Peyer's patch (tissue), 4 donors: ENCODE data around the gene FKBP1A. TPM values are rescaled to one million over a fixed set of nuclear protein-coding genes. Genes with fewer than 3 reads are reported as not detected.

Experiments
- DNase-seq, 3 donors: peaks; one replicate each; pipeline ENCODE4 v3.0.0-alpha.2; 2017 to 2019
- H3K27ac ChIP-seq, 4 donors: fragments of 200-600 bp; sonication (generic); one replicate each; pipeline ENCODE4 v1.5.1; 2016 to 2019
- H3K27me3 ChIP-seq, 2 donors: fragments of 200-600 bp; sonication (generic); one replicate each; pipeline ENCODE4 v1.5.1; 2019
- H3K36me3 ChIP-seq, 3 donors: fragments of 200-600 bp; sonication (generic); one replicate each; pipeline ENCODE4 v1.5.1; 2016 to 2019
- H3K4me1 ChIP-seq, 4 donors: fragments of 200-600 bp; sonication (generic); one replicate each; pipeline ENCODE4 v1.5.1; 2016 to 2019
- H3K4me3 ChIP-seq, 4 donors: fragments of 200-600 bp; sonication (generic); 1 replicate in 3 of 4; 2 replicates in 1 of 4; pipeline ENCODE4 v1.5.1; 2016 to 2019; ENCODE audit warnings: mild to moderate bottlenecking in 1 of 4
- H3K9me3 ChIP-seq, 4 donors: fragments of 200-600 bp; sonication (generic); one replicate each; pipeline ENCODE4 v1.5.1; 2016 to 2019; ENCODE audit warnings: mild to moderate bottlenecking in 1 of 4
- POLR2A ChIP-seq, 2 donors: fragments of 450-650 bp; IDR thresholded peaks; one replicate each; pipeline ENCODE4 v1.5.1; 2017; ENCODE audit warnings: antibody characterized with exemption in 2 of 2, mild to moderate bottlenecking in 2 of 2, moderate library complexity in 2 of 2
- total RNA-seq, 4 donors: library from RNA; depleted of rRNA; stranded (reverse); fragments of >200 nt; gene quantifications; one replicate each; pipeline ENCODE4 v1.1.0, GENCODE V29; 2016
- TF ChIP-seq, protein P1 (sequence below), 6 experiments: fragments of 450-650 bp in 4 of 6; fragments of 200-600 bp in 2 of 6; sonication (generic) in 1 of 6; IDR thresholded peaks; one replicate each; pipeline ENCODE4 v1.5.1; 2017 to 2019; ENCODE audit warnings: antibody characterized with exemption in 6 of 6, mild to moderate bottlenecking in 3 of 6, moderate library complexity in 1 of 6

Gene FKBP1A
- total RNA-seq, 4 donors from 2014 or later, result 76.9 to 165 (median 98.5) TPM

DNA sequence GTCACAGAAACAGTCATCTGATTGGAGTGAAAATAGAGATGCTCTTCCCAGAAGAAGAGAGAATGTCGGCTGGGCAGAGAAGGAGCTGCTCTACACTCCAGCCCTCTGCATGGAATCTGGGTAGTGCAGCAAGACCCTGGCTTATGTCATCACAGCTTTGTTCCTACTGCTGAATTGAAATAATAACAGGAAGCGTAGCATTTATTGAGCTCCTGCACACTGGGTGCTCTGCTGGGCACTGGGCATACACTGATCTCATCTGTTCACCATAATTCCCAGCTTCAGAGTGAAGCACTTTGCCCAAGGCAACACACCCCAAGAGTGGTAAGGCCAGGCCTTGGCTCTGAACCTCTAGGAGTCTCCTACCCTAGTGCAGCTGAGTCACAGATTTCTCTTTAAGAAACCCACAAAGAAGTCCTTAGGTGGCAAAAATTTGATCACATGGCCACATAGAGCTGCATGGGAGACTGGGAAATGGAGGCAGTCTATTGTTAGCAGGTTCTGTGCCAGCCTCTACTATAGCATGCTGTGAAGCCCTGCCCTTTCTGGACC is 60.0 kb downstream of the FKBP1A start:
- H3K4me1 ChIP-seq, result peaks cover 0 to 34% (median 0%) of the 10 kb centered on the region in 4 donors
- no peaks in the 10 kb centered on the region for H3K27me3 ChIP-seq
- H3K27ac ChIP-seq, result no peak overlapping the region
- no peak overlapping the region for H3K4me3 ChIP-seq
- H3K36me3 ChIP-seq, result no peaks in the 10 kb centered on the region
- no peak for TF ChIP-seq POLR2A (IDR thresholded peaks at IDR 0.05)
- TF ChIP-seq, protein P1, sequence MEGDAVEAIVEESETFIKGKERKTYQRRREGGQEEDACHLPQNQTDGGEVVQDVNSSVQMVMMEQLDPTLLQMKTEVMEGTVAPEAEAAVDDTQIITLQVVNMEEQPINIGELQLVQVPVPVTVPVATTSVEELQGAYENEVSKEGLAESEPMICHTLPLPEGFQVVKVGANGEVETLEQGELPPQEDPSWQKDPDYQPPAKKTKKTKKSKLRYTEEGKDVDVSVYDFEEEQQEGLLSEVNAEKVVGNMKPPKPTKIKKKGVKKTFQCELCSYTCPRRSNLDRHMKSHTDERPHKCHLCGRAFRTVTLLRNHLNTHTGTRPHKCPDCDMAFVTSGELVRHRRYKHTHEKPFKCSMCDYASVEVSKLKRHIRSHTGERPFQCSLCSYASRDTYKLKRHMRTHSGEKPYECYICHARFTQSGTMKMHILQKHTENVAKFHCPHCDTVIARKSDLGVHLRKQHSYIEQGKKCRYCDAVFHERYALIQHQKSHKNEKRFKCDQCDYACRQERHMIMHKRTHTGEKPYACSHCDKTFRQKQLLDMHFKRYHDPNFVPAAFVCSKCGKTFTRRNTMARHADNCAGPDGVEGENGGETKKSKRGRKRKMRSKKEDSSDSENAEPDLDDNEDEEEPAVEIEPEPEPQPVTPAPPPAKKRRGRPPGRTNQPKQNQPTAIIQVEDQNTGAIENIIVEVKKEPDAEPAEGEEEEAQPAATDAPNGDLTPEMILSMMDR (IDR thresholded peaks at IDR 0.05), result no peak
- peak in 1 of 3 donors; percentile 34 for DNase-seq
- H3K9me3 ChIP-seq, result no peaks in the 10 kb centered on the region

DNA sequence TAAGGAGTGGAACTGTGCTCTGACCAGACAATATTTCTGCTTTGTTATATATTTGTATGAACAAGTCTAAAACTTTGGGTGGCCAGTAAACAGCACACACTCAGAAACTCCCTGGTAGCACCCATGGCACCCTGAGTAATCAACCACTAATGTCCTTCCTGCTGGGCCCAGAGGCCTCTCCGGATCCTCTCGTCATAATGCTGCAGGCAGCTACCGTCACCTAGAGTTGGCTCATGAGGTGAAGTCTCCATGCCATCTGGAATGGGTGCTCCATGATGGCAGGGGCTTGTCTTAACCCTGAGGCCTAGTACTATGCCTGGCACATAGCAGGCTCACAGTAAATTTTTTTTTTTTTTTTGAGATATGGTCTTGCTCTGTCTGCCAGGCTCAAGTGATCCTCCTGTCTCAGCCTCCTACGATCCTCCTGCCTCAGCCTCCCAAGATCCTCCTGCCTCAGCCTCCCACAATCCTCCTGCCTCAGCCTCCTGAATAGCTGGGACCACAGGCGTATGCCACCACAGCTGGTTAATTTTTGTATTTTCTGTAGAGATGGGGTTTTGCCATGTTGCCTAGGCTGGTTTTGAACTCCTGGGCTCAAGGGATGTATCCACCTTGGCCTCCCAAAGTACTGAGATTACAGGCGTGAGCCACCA is 60.9 kb downstream of the FKBP1A start:
- Histone ChIP-seq H3K9me3 (no peaks in the 10 kb centered on the region), H3K27ac (no peak overlapping the region), H3K4me3 (no peak overlapping the region), H3K4me1 (peaks cover 0 to 36% (median 0%) of the 10 kb centered on the region in 4 donors), H3K36me3 (no peaks in the 10 kb centered on the region), H3K27me3 (no peaks in the 10 kb centered on the region)
- TF ChIP-seq, protein P1 (IDR thresholded peaks at IDR 0.05), result no peak
- TF ChIP-seq POLR2A (IDR thresholded peaks at IDR 0.05), result no peak
- peak in 1 of 3 donors; percentile 18 for DNase-seq

DNA sequence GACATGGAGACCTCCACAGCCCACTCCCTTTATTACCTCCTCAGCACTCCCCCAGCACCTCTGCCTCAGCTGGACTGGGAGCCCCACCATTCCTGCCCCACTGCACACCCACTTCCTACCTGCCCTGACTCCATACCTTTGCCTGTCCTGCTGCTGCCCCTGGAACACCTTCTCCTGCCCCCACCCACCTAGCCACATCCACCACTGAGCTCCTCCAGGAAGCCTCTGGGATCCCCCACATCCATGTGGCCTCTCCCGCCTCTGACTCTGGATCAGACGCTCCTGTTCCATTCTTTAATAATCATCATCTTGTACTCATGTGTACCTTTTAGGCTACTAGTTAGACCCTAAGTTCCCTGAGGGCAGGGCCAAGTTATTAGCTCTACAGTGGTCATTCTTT is 61.8 kb downstream of the FKBP1A start:
- TF ChIP-seq POLR2A (IDR thresholded peaks at IDR 0.05), result no peak
- TF ChIP-seq, protein P1 (IDR thresholded peaks at IDR 0.05), result no peak
- no peaks in the 10 kb centered on the region for H3K36me3 ChIP-seq
- H3K4me3 ChIP-seq, result no peak overlapping the region
- peak in 2 of 3 donors; percentile 29 to 36 for DNase-seq
- H3K27ac ChIP-seq, result peak overlapping the region in 2 of 4 donors; percentile 91 to 96
- no peaks in the 10 kb centered on the region for H3K9me3 ChIP-seq
- peaks cover 0 to 40% (median under 1%) of the 10 kb centered on the region in 4 donors for H3K4me1 ChIP-seq
- no peaks in the 10 kb centered on the region for H3K27me3 ChIP-seq

DNA sequence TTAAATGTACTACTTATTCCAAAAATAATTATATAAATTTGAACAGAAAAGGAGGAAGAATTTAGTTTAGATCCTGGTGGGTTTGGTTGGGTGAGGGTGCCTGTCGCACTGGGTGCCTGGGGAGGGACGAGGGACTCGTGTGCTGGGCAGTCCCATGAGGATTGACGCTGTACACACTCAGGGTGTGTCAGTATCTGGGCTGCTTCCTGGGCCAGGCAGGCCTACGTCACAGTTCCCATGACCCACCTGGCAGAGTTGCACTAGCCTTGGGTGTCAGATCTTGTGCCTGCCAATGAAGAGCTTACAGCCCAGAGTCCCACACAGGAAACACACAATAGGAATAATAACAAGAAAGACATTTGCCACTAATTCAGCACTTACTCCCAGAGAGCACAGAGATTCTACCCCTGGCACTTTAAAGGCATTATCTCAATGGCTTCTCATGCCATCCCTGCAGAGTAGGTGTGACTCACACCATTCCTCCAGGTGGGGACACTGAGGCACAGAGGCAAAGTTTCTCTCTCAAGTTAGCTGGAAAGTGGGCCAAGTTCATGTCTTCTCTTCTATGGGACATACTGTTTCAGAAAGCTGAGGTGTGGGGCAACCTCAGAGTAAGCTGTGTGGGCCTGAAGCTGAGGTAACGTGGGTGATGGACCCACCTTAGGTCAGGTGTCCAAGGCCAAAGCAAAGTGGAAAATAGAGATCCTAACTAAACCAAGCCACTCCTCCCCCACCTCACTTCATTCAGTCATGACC is 62.6 kb downstream of the FKBP1A start:
- no peaks in the 10 kb centered on the region for H3K27me3 ChIP-seq
- peak overlapping the region in 3 of 4 donors; percentile 91 to 97 (median 96) for H3K27ac ChIP-seq
- DNase-seq, result peak; percentile 43 to 90 (median 82)
- no peak overlapping the region for H3K4me3 ChIP-seq
- no peaks in the 10 kb centered on the region for H3K36me3 ChIP-seq
- TF ChIP-seq POLR2A (IDR thresholded peaks at IDR 0.05), result peak; percentile 25 to 93
- TF ChIP-seq, protein P1 (IDR thresholded peaks at IDR 0.05), result no peak
- H3K4me1 ChIP-seq, result peaks cover 0 to 40% (median 5%) of the 10 kb centered on the region in 4 donors
- H3K9me3 ChIP-seq, result no peaks in the 10 kb centered on the region

DNA sequence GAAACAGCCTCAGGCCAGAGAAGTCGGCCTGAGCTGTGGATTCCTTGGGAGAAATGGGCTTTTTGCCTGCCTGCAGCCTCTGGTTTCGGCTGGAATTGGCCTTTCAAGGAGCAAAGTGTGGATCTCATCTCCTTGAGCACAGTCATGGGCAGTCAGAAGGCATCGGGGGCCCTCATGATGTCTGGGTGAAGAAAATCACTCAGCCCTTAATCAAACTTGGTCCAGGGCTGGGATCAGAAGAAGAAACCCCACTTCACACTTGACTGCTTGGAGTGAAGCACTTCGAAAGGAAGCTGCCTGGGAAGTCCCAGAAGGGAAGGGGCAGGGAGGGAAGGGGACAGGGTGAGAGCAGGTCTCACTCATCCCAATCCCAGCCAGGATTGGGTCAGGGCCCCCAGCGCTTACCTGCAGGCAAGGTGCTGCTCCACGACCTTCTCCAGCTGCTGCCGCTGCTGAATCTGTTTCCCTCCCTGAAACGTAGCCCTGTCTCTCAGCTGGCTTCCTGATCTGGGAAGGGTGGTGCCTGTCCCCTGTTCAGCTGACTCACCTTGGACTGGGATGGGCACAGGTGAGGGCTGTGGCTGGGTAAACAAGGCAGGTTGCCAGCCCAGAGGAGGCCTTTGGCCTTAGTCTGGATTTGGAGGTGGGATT is 64.0 kb downstream of the FKBP1A start, which contains the start of gene SDCBP2:
TSS of gene SDCBP2 (minus strand) at position 460 of the 651 bp plus-strand sequence. CDS start 8,723 bp downstream, outside the sequence.
- TF ChIP-seq POLR2A (IDR thresholded peaks at IDR 0.05), result peak; percentile 99
- TF ChIP-seq, protein P1 (IDR thresholded peaks at IDR 0.05), result no peak
- Histone ChIP-seq H3K4me3 (peak within 1 kb of the TSS in 3 of 4 donors; percentile 34 to 76 (median 75)), H3K27me3 (no peaks in the 10 kb centered on the region), H3K36me3 (no peaks in the 10 kb centered on the region), H3K9me3 (no peaks in the 10 kb centered on the region), H3K4me1 (peaks cover 0 to 46% (median 10%) of the 10 kb centered on the region in 4 donors), H3K27ac (peak within 1 kb of the TSS in 3 of 4 donors; percentile 91 to 97 (median 96))
- DNase-seq, result peak; percentile 13 to 92 (median 89)
